Measurements from ENCODE around the gene LYAR. TPM values are rescaled to one million over a fixed set of nuclear protein-coding genes. Genes with fewer than 3 reads are reported as not detected.

Gene LYAR
- total RNA-seq, 1 donor from 2014 or later, result 13.5 TPM

DNA sequence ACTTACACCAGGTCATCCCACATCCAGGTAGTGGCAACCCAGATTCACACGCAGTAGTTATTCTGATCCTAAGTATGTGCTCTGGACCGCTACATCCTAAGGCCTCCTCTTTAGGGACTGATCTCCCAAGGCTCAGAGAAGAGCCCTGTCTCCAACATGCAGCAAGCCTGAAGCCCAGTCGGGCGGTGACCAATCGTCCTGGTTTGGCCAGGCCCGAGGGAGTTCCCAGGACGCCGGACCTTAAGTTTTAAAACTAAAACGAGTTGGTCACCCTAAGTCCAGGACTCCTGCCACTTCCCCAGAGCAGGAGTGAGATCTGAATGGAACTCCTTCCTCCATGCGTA lies 385 bp downstream of the LYAR start:
- DNase-seq (ENCODE audit: low read depth), result peak; percentile 4
- Mint-ChIP-seq H3K4me3 (ENCODE audit: unreplicated experiment) (peak overlapping the region; percentile 96), H3K27me3 (ENCODE audit: low read depth, unreplicated experiment) (no peaks in the 10 kb centered on the region), H3K4me1 (ENCODE audit: low read depth, unreplicated experiment) (peaks cover 24% of the 10 kb centered on the region), H3K9me3 (ENCODE audit: unreplicated experiment) (no peaks in the 10 kb centered on the region), H3K27ac (ENCODE audit: unreplicated experiment) (no peak overlapping the region), H3K36me3 (ENCODE audit: low read depth, unreplicated experiment) (no peaks in the 10 kb centered on the region)
- Histone ChIP-seq H3K27me3 (ENCODE audit: insufficient read depth, low read length) (no peaks in the 10 kb centered on the region), H3K9me3 (ENCODE audit: insufficient read depth, low read depth, low read length) (no peaks in the 10 kb centered on the region), H3K4me3 (ENCODE audit: insufficient read depth, low read depth, low read length) (peak overlapping the region; percentile 91), H4K20me1 (ENCODE audit: insufficient read depth, low read length) (peaks cover 53% of the 10 kb centered on the region), H3K79me2 (ENCODE audit: insufficient read depth, low read length) (peaks cover 82% of the 10 kb centered on the region), H3K4me1 (ENCODE audit: insufficient read depth, low read length) (peaks cover 15% of the 10 kb centered on the region), H3K27ac (ENCODE audit: low read depth, low read length) (peak overlapping the region; percentile 24), H2AFZ (ENCODE audit: low read depth, low read length) (peak overlapping the region; percentile 87), H3K36me3 (ENCODE audit: insufficient read depth, low read length) (peaks cover 2% of the 10 kb centered on the region), H3K9ac (ENCODE audit: low read length) (peak overlapping the region; percentile 87), H3K4me2 (ENCODE audit: low read length) (peak overlapping the region; percentile 100)
- TF ChIP-seq, protein P1, sequence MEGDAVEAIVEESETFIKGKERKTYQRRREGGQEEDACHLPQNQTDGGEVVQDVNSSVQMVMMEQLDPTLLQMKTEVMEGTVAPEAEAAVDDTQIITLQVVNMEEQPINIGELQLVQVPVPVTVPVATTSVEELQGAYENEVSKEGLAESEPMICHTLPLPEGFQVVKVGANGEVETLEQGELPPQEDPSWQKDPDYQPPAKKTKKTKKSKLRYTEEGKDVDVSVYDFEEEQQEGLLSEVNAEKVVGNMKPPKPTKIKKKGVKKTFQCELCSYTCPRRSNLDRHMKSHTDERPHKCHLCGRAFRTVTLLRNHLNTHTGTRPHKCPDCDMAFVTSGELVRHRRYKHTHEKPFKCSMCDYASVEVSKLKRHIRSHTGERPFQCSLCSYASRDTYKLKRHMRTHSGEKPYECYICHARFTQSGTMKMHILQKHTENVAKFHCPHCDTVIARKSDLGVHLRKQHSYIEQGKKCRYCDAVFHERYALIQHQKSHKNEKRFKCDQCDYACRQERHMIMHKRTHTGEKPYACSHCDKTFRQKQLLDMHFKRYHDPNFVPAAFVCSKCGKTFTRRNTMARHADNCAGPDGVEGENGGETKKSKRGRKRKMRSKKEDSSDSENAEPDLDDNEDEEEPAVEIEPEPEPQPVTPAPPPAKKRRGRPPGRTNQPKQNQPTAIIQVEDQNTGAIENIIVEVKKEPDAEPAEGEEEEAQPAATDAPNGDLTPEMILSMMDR (IDR thresholded peaks at IDR 0.05; ENCODE audit: insufficient read depth, low read depth, low read length), result no peak
- TF ChIP-seq EZH2 (IDR thresholded peaks at IDR 0.05; ENCODE audit: insufficient read depth, low read length), result no peak
- no peak for FAIRE-seq

DNA sequence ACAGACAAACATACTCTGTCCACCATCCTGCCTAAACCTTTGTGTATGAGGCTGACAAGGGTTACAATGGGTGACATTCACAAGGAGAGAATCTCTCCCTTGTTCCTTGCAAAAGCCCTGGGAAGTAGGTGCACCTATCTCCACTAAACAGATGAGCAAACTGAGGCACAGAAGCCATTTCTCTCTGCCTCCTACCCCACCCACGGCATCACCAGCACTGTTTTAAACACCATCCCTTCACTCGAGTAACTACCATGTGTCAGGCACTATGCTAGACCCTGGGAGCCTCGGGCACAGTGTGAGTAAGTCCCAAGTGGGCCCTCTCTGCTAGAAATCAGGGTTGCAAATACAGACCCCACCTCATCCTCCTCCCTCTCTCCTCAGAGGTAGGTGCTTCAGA lies 899 bp downstream of the LYAR start:
- peaks cover 24% of the 10 kb centered on the region for H3K4me1 Mint-ChIP-seq (ENCODE audit: low read depth, unreplicated experiment)
- Histone ChIP-seq H2AFZ (ENCODE audit: low read depth, low read length) (no peak overlapping the region), H3K27ac (ENCODE audit: low read depth, low read length) (peak overlapping the region; percentile 24), H3K9me3 (ENCODE audit: insufficient read depth, low read depth, low read length) (no peaks in the 10 kb centered on the region), H4K20me1 (ENCODE audit: insufficient read depth, low read length) (peaks cover 48% of the 10 kb centered on the region), H3K27me3 (ENCODE audit: insufficient read depth, low read length) (no peaks in the 10 kb centered on the region), H3K79me2 (ENCODE audit: insufficient read depth, low read length) (peaks cover 78% of the 10 kb centered on the region), H3K4me1 (ENCODE audit: insufficient read depth, low read length) (peaks cover 15% of the 10 kb centered on the region), H3K36me3 (ENCODE audit: insufficient read depth, low read length) (peaks cover 7% of the 10 kb centered on the region), H3K4me2 (ENCODE audit: low read length) (peak overlapping the region; percentile 100), H3K4me3 (ENCODE audit: insufficient read depth, low read depth, low read length) (peak overlapping the region; percentile 91), H3K9ac (ENCODE audit: low read length) (peak overlapping the region; percentile 87)
- no peak for TF ChIP-seq EZH2 (IDR thresholded peaks at IDR 0.05; ENCODE audit: insufficient read depth, low read length)
- TF ChIP-seq, protein P1 (IDR thresholded peaks at IDR 0.05; ENCODE audit: insufficient read depth, low read depth, low read length), result no peak
- no peak for DNase-seq (ENCODE audit: low read depth)
- H3K9me3 Mint-ChIP-seq (ENCODE audit: unreplicated experiment), result no peaks in the 10 kb centered on the region
- no peaks in the 10 kb centered on the region for H3K36me3 Mint-ChIP-seq (ENCODE audit: low read depth, unreplicated experiment)
- FAIRE-seq, result no peak
- H3K27ac Mint-ChIP-seq (ENCODE audit: unreplicated experiment), result no peak overlapping the region
- no peaks in the 10 kb centered on the region for H3K27me3 Mint-ChIP-seq (ENCODE audit: low read depth, unreplicated experiment)
- peak overlapping the region; percentile 96 for H3K4me3 Mint-ChIP-seq (ENCODE audit: unreplicated experiment)

DNA sequence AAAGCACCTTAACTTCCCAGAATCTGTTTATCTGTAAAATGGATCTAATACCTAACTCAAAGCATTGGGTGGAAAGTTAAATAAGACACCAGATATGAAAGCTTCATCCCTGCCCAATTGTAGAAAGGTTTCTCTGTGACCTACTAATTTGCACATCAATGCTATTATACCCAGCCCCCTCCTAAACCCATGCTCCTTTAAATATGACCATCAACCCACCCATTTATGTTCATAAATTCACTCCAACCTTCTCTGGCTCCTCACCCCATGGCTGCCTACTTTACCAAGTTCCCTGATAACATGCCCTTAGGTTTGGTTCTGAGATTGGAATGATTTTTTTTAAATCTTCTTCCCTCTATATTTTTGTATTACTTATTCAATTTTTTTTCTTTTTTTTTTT lies 1.9 kb downstream of the LYAR start:
- Histone ChIP-seq H2AFZ (ENCODE audit: low read depth, low read length) (no peak overlapping the region), H3K4me1 (ENCODE audit: insufficient read depth, low read length) (peaks cover 15% of the 10 kb centered on the region), H3K4me3 (ENCODE audit: insufficient read depth, low read depth, low read length) (no peak overlapping the region), H3K27me3 (ENCODE audit: insufficient read depth, low read length) (no peaks in the 10 kb centered on the region), H3K9me3 (ENCODE audit: insufficient read depth, low read depth, low read length) (no peaks in the 10 kb centered on the region), H3K79me2 (ENCODE audit: insufficient read depth, low read length) (peaks cover 71% of the 10 kb centered on the region), H4K20me1 (ENCODE audit: insufficient read depth, low read length) (peaks cover 41% of the 10 kb centered on the region), H3K9ac (ENCODE audit: low read length) (no peak overlapping the region), H3K27ac (ENCODE audit: low read depth, low read length) (no peak overlapping the region), H3K4me2 (ENCODE audit: low read length) (no peak overlapping the region), H3K36me3 (ENCODE audit: insufficient read depth, low read length) (peaks cover 11% of the 10 kb centered on the region)
- Mint-ChIP-seq H3K9me3 (ENCODE audit: unreplicated experiment) (no peaks in the 10 kb centered on the region), H3K4me3 (ENCODE audit: unreplicated experiment) (peak overlapping the region; percentile 54), H3K36me3 (ENCODE audit: low read depth, unreplicated experiment) (no peaks in the 10 kb centered on the region), H3K4me1 (ENCODE audit: low read depth, unreplicated experiment) (peaks cover 24% of the 10 kb centered on the region), H3K27me3 (ENCODE audit: low read depth, unreplicated experiment) (no peaks in the 10 kb centered on the region), H3K27ac (ENCODE audit: unreplicated experiment) (no peak overlapping the region)
- no peak for FAIRE-seq
- no peak for DNase-seq (ENCODE audit: low read depth)
- no peak for TF ChIP-seq EZH2 (IDR thresholded peaks at IDR 0.05; ENCODE audit: insufficient read depth, low read length)
- TF ChIP-seq, protein P1 (IDR thresholded peaks at IDR 0.05; ENCODE audit: insufficient read depth, low read depth, low read length), result no peak

Measured in astrocyte (in vitro differentiated cells and primary cell).